DND-41 (cell line): ENCODE data around the gene SULF2.

Experiments
- ATAC-seq: fragments of 200-7000 bp; cut with Tn5 transposase; 3 replicates; pipeline ENCODE4 v1.9.1; 2021; ENCODE audit warnings: low read depth; ENCODE audit not compliant: insufficient read depth
- DNase-seq: peaks from one replicate; pipeline ENCODE4 v3.0.0-alpha.2; 2020
- H2AFZ ChIP-seq: 2 replicates; pipeline ENCODE4 v1.6.0; 2012; ENCODE audit warnings: low read depth, low read length
- H3K27ac ChIP-seq: 2 replicates; pipeline ENCODE4 v1.5.1; 2012; ENCODE audit warnings: low read length, inconsistent platforms
- H3K27me3 ChIP-seq: fragments of 200-600 bp; sonication (generic); 2 replicates; pipeline ENCODE4 v1.6.0; 2012; ENCODE audit warnings: low read length, mild to moderate bottlenecking, inconsistent platforms; ENCODE audit not compliant: insufficient read depth, poor library complexity
- H3K36me3 ChIP-seq: 2 replicates; pipeline ENCODE4 v1.5.1; 2012; ENCODE audit warnings: low read length, inconsistent platforms; ENCODE audit not compliant: insufficient read depth
- H3K4me1 ChIP-seq: 2 replicates; pipeline ENCODE4 v1.5.1; 2012; ENCODE audit warnings: mild to moderate bottlenecking, low read length; ENCODE audit not compliant: insufficient read depth
- H3K4me2 ChIP-seq: 2 replicates; pipeline ENCODE4 v1.6.0; 2012; ENCODE audit warnings: mild to moderate bottlenecking, moderate library complexity, low read length, inconsistent platforms; ENCODE audit not compliant: insufficient read depth
- H3K4me3 ChIP-seq, 2 experiments: fragments of 200-600 bp in 1 of 2; shearing (Covaris generic) in 1 of 2; 2 replicates each; pipeline ENCODE4 v1.5.1; 2012 to 2016; ENCODE audit warnings: inconsistent platforms in 2 of 2, low read length in 2 of 2, mild to moderate bottlenecking in 2 of 2, low read depth in 1 of 2, moderate library complexity in 1 of 2
- H3K79me2 ChIP-seq: 2 replicates; pipeline ENCODE4 v1.6.0; 2012; ENCODE audit warnings: low read length, inconsistent platforms; ENCODE audit not compliant: insufficient read depth
- H3K9ac ChIP-seq: 2 replicates; pipeline ENCODE4 v1.6.0; 2012; ENCODE audit warnings: low read depth, mild to moderate bottlenecking, inconsistent platforms, low read length, moderate library complexity
- H3K9me3 ChIP-seq: 2 replicates; pipeline ENCODE4 v1.5.1; 2012; ENCODE audit warnings: low read length, moderate library complexity, mild to moderate bottlenecking, inconsistent platforms; ENCODE audit not compliant: insufficient read depth, severe bottlenecking
- H4K20me1 ChIP-seq: 2 replicates; pipeline ENCODE4 v1.6.0; 2012; ENCODE audit warnings: low read length; ENCODE audit not compliant: insufficient read depth
- CTCF ChIP-seq: IDR thresholded peaks from 2 replicates; pipeline ENCODE4 v1.5.1; 2012; ENCODE audit warnings: borderline replicate concordance, low read length, moderate library complexity, mild to moderate bottlenecking; ENCODE audit not compliant: poor library complexity, severe bottlenecking; ENCODE audit errors: extremely low read depth
- EZH2 ChIP-seq: IDR thresholded peaks from 3 replicates; pipeline ENCODE4 v1.6.1; 2012; ENCODE audit warnings: borderline replicate concordance, low read depth, mild to moderate bottlenecking, moderate library complexity, low read length, inconsistent platforms; ENCODE audit not compliant: severe bottlenecking

SULF2 gene

GRCh38 chr20:47638851-47639250 is 146.4 kb downstream of the SULF2 start:
- H3K79me2 ChIP-seq = no peaks in the 10 kb centered on the region
- peaks cover 58% of the 10 kb centered on the region for H3K36me3 ChIP-seq
- H3K27ac ChIP-seq = no peak overlapping the region
- no peaks in the 10 kb centered on the region for H3K4me1 ChIP-seq
- no peak overlapping the region for H2AFZ ChIP-seq
- no peaks in the 10 kb centered on the region for H3K9me3 ChIP-seq
- H3K4me3 ChIP-seq = no peak overlapping the region
- no peak for DNase-seq
- H4K20me1 ChIP-seq = no peaks in the 10 kb centered on the region
- no peak for TF ChIP-seq CTCF
- no peak for TF ChIP-seq EZH2
- no peak overlapping the region for H3K4me2 ChIP-seq
- H3K27me3 ChIP-seq = no peaks in the 10 kb centered on the region
- H3K9ac ChIP-seq = no peak overlapping the region
- ATAC-seq = no peak

- ATAC-seq (no peak), DNase-seq (no peak)
- no peak overlapping the region for H3K4me3 ChIP-seq
- TF ChIP-seq EZH2 = no peak
- H3K4me1 ChIP-seq = no peaks in the 10 kb centered on the region
- no peak overlapping the region for H3K4me2 ChIP-seq
- H3K9me3 ChIP-seq = no peaks in the 10 kb centered on the region
- no peaks in the 10 kb centered on the region for H3K27me3 ChIP-seq
- H3K27ac ChIP-seq = no peak overlapping the region
- no peak overlapping the region for H2AFZ ChIP-seq
- no peaks in the 10 kb centered on the region for H3K79me2 ChIP-seq
- H3K9ac ChIP-seq = no peak overlapping the region
- peaks cover 47% of the 10 kb centered on the region for H3K36me3 ChIP-seq
- no peaks in the 10 kb centered on the region for H4K20me1 ChIP-seq
Observed at GRCh38 chr20:47635256-47635655, 150.0 kb downstream of the SULF2 start.

- no peak overlapping the region for H3K9ac ChIP-seq
- no peak for ATAC-seq
Observed at GRCh38 chr20:47631078-47631477, 154.2 kb downstream of the SULF2 start.

GRCh38 chr20:47629907-47630306 is 155.4 kb downstream of the SULF2 start:
- H3K36me3 ChIP-seq = peaks cover 40% of the 10 kb centered on the region
- TF ChIP-seq CTCF (no peak), EZH2 (no peak)
- no peaks in the 10 kb centered on the region for H3K79me2 ChIP-seq
- DNase-seq (no peak), ATAC-seq (no peak)
- no peak overlapping the region for H3K9ac ChIP-seq
- no peaks in the 10 kb centered on the region for H3K27me3 ChIP-seq
- H4K20me1 ChIP-seq = no peaks in the 10 kb centered on the region
- H3K4me2 ChIP-seq = no peak overlapping the region
- H3K27ac ChIP-seq = no peak overlapping the region
- H3K4me1 ChIP-seq = no peaks in the 10 kb centered on the region
- H3K4me3 ChIP-seq = no peak overlapping the region
- no peak overlapping the region for H2AFZ ChIP-seq
- no peaks in the 10 kb centered on the region for H3K9me3 ChIP-seq

More at GRCh38 chr20:47631078-47631477, 154.2 kb downstream of the SULF2 start:
- Histone ChIP-seq H3K79me2 (no peaks in the 10 kb centered on the region), H3K27me3 (no peaks in the 10 kb centered on the region), H3K27ac (no peak overlapping the region), H3K9me3 (no peaks in the 10 kb centered on the region), H2AFZ (no peak overlapping the region), H3K4me2 (no peak overlapping the region), H3K4me1 (no peaks in the 10 kb centered on the region), H3K4me3 (no peak overlapping the region), H3K36me3 (peaks cover 45% of the 10 kb centered on the region), H4K20me1 (no peaks in the 10 kb centered on the region)
- no peak for DNase-seq
- TF ChIP-seq EZH2 = no peak
- no peak for TF ChIP-seq CTCF
